Body of pancreas (tissue), 4 donors: Measurements from ENCODE around the gene ABCG8. TPM values are rescaled to one million over a fixed set of nuclear protein-coding genes. Genes with fewer than 3 reads are reported as not detected.

Experiments used
- ATAC-seq: fragments of 150-250 bp; one replicate; pipeline ENCODE4 v1.9.1; 2016
- DNase-seq, 4 donors: peaks; one replicate each; pipeline ENCODE4 v3.0.0-alpha.2; 2019
- H3K27ac ChIP-seq, 4 donors: fragments of 200-600 bp; sonication (generic); 1 replicate in 3 of 4; 2 replicates in 1 of 4; pipeline versions ENCODE4 v1.5.1 to v1.6.1; 2016 to 2019; ENCODE audit warnings: mild to moderate bottlenecking in 1 of 4, mixed read lengths in 1 of 4, moderate library complexity in 1 of 4
- H3K27me3 ChIP-seq, 2 donors: fragments of 200-600 bp; sonication (generic); one replicate each; pipeline ENCODE4 v1.6.0; 2016; ENCODE audit warnings: mild to moderate bottlenecking in 1 of 2
- H3K36me3 ChIP-seq, 2 donors: fragments of 200-600 bp; sonication (generic); replicated peaks in 1 of 2; 2 replicates each; pipeline ENCODE4 v1.5.1; 2016; ENCODE audit warnings: low read depth in 2 of 2; ENCODE audit not compliant: insufficient read depth in 1 of 2
- H3K4me1 ChIP-seq: fragments of 200-600 bp; sonication (generic); one replicate; pipeline ENCODE4 v1.6.0; 2016
- H3K4me3 ChIP-seq, 2 donors: fragments of 200-600 bp; sonication (generic); 1 replicate in 1 of 2; 2 replicates in 1 of 2; pipeline ENCODE4 v1.5.1; 2016 to 2019
- H3K9me3 ChIP-seq, 3 donors: fragments of 200-600 bp; sonication (generic); 1 replicate in 2 of 3; 2 replicates in 1 of 3; pipeline ENCODE4 v1.5.1; 2016
- CTCF ChIP-seq, 7 experiments: fragments of 450-650 bp in 4 of 7; fragments of 200-600 bp in 3 of 7; sonication (generic) in 3 of 7; IDR thresholded peaks; one replicate each; pipeline ENCODE4 v1.5.1; 2016 to 2019; ENCODE audit warnings: antibody characterized with exemption in 7 of 7
- POLR2A ChIP-seq, 3 donors: fragments of 450-650 bp; IDR thresholded peaks; one replicate each; pipeline ENCODE4 v1.6.1; 2016; ENCODE audit warnings: antibody characterized with exemption in 3 of 3, mild to moderate bottlenecking in 2 of 3
- WGBS, 2 donors: methylation state at CpG; one replicate each; pipeline ENCODE4 v1.1.5; 2017; 5-methylcytosine and 5-hydroxymethylcytosine counted together
- intact Hi-C: fragments of 100-400 bp; cut with DNase I; formaldehyde crosslinking; loops from one replicate; pipeline ENCODE4 v1.15.1; 2023
- total RNA-seq, 2 donors: library from RNA; depleted of rRNA; stranded (reverse); fragments of >200 nt; gene quantifications; one replicate each; pipeline ENCODE4 v1.1.0, GENCODE V29; 2016

The ABCG8 gene
- total RNA-seq, result not detected

GRCh38 chr2:43838560-43839267, at the start of gene ABCG8, which contains the start of gene ABCG5:
Gene ABCG8, plus strand, starts transcription at chr2:43838971. Its CDS starts 83 bp downstream, at chr2:43839054.
Gene ABCG5, minus strand, starts transcription at chr2:43838839. Its CDS starts 160 bp downstream, at chr2:43838679.
- intact Hi-C loops, result no loop called here
- DNase-seq (no peak), ATAC-seq (no peak)
- H3K36me3 ChIP-seq, result no peaks in the 10 kb centered on the region
- H3K4me3 ChIP-seq, result no peak within 1 kb of the TSS
- no peak within 1 kb of the TSS for H3K27ac ChIP-seq
- no peaks in the 10 kb centered on the region for H3K27me3 ChIP-seq
- no peaks in the 10 kb centered on the region for H3K4me1 ChIP-seq
- H3K9me3 ChIP-seq, result no peaks in the 10 kb centered on the region
- WGBS, 2 donors, result 63 to 86% methylated on average over 13 to 20 of the region's 20 CpGs
- TF ChIP-seq POLR2A (IDR thresholded peaks at IDR 0.05), result no peak
- no peak for TF ChIP-seq CTCF (IDR thresholded peaks at IDR 0.05)

GRCh38 chr2:43790147-43790546, 48.6 kb upstream of the ABCG8 start:
- Histone ChIP-seq H3K9me3 (no peaks in the 10 kb centered on the region), H3K27ac (no peak overlapping the region), H3K27me3 (no peaks in the 10 kb centered on the region), H3K4me3 (no peak overlapping the region), H3K4me1 (no peaks in the 10 kb centered on the region), H3K36me3 (peaks cover 0 to 3% of the 10 kb centered on the region in 2 donors)
- 82 to 86% methylated on average over 5 of the region's 5 CpGs for WGBS, 2 donors
- DNase-seq (no peak), ATAC-seq (peak; percentile 48)
- intact Hi-C loops, result no loop called here
- no peak for TF ChIP-seq CTCF (IDR thresholded peaks at IDR 0.05)
- no peak for TF ChIP-seq POLR2A (IDR thresholded peaks at IDR 0.05)

GRCh38 chr2:43791035-43791765, 47.6 kb upstream of the ABCG8 start:
- no peak overlapping the region for H3K4me3 ChIP-seq
- no peaks in the 10 kb centered on the region for H3K9me3 ChIP-seq
- no peaks in the 10 kb centered on the region for H3K4me1 ChIP-seq
- intact Hi-C loops, result no loop called here
- DNase-seq (no peak), ATAC-seq (no peak)
- no peak overlapping the region for H3K27ac ChIP-seq
- 88 to 89% methylated on average over 2 of the region's 2 CpGs for WGBS, 2 donors
- no peaks in the 10 kb centered on the region for H3K27me3 ChIP-seq
- peaks cover 0 to 5% of the 10 kb centered on the region in 2 donors for H3K36me3 ChIP-seq
- TF ChIP-seq POLR2A (IDR thresholded peaks at IDR 0.05) (no peak), CTCF (IDR thresholded peaks at IDR 0.05) (no peak)

- H3K27me3 ChIP-seq, result no peaks in the 10 kb centered on the region
- no peak overlapping the region for H3K4me3 ChIP-seq
- no peaks in the 10 kb centered on the region for H3K9me3 ChIP-seq
- TF ChIP-seq CTCF (IDR thresholded peaks at IDR 0.05), result no peak
- TF ChIP-seq POLR2A (IDR thresholded peaks at IDR 0.05), result no peak
- DNase-seq (no peak), ATAC-seq (no peak)
- H3K27ac ChIP-seq, result no peak overlapping the region
- H3K36me3 ChIP-seq, result peaks cover 0 to 5% of the 10 kb centered on the region in 2 donors
- intact Hi-C loops, result no loop called here
- 63 to 69% methylated on average over 3 of the region's 3 CpGs for WGBS, 2 donors
- H3K4me1 ChIP-seq, result no peaks in the 10 kb centered on the region
These were observed 46.1 kb upstream of the ABCG8 start for GRCh38 chr2:43792653-43793052.
